OCI-LY3 (cell line): ENCODE data around the gene CPHXL2.

Experiments
- CTCF ChIP-seq: fragments of 200-600, 300-600 bp; sonication (generic); IDR thresholded peaks from 2 replicates; pipeline ENCODE4 v1.5.1; 2014; ENCODE audit warnings: antibody characterized with exemption, low read length, low read depth
- EZH2phosphoT487 ChIP-seq: fragments of 200-600 bp; shearing (Covaris generic); IDR thresholded peaks from 2 replicates; pipeline ENCODE4 v1.6.1; 2018; ENCODE audit warnings: antibody characterized with exemption, mixed run types, low read depth

GRCh38 chr16:75676909-75677308, at the start of gene CPHXL2:
- TF ChIP-seq CTCF: no peak
- no peak for TF ChIP-seq EZH2phosphoT487
